ENCODE measurements around the gene CDCA4.
"Not testable (repeated sequence)": the region's sequence is repeated elsewhere in the genome, so short reads cannot be mapped to it uniquely, and the experiment has no call there.

The CDCA4 gene

DNA sequence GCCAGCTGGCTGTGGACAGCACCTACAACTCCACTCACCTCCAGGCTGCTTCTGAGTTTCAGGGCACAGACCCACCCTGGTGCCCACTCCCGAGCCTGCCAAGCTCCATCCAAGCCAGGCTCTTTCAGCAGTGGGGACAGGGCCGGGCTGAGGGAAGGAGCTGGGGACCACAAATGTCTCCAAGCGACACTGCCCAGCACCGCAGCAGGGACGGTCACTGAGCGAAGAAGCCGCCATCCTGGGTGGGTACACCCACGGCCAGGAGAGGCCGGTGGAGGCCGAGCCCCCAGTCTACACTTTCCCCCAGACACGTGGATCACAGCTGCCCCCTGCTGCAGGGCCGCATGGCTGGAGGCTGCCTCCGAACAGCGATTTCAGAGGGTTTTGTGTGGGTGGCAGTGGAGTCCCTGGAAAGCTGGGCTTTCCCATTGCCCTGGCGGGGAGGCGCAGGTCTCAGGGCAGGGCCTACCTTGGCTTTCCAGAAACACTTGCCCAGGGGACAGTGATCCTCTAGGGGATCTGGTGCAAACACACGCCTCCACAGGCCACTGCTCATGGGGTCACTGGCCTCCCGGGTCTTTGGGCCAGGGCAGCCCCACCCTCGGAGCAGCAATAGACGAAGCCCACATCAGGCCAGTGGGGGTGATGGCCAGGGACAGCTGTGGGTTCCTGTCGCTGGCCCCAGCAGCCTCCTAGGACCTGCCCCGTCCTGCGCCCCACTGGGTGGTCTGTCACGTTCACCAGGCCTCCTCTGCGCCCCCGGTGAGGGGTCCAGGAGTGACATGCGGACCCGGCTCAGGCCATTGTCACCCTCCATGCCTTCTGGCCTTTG is 45.6 kb upstream of the CDCA4 start:
- TF ChIP-seq, protein P1, sequence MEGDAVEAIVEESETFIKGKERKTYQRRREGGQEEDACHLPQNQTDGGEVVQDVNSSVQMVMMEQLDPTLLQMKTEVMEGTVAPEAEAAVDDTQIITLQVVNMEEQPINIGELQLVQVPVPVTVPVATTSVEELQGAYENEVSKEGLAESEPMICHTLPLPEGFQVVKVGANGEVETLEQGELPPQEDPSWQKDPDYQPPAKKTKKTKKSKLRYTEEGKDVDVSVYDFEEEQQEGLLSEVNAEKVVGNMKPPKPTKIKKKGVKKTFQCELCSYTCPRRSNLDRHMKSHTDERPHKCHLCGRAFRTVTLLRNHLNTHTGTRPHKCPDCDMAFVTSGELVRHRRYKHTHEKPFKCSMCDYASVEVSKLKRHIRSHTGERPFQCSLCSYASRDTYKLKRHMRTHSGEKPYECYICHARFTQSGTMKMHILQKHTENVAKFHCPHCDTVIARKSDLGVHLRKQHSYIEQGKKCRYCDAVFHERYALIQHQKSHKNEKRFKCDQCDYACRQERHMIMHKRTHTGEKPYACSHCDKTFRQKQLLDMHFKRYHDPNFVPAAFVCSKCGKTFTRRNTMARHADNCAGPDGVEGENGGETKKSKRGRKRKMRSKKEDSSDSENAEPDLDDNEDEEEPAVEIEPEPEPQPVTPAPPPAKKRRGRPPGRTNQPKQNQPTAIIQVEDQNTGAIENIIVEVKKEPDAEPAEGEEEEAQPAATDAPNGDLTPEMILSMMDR (IDR thresholded peaks at IDR 0.05; ENCODE audit: low read depth, low read length, missing control alignments) = no peak
- no peak for DNase-seq (ENCODE audit: low read depth)
- H3K4me3 ChIP-seq (ENCODE audit: low read depth, low read length) = no peak overlapping the region
- in situ Hi-C loops (cut with HindIII; ENCODE audit: low sequenced_read_pairs) = no loop called here

DNA sequence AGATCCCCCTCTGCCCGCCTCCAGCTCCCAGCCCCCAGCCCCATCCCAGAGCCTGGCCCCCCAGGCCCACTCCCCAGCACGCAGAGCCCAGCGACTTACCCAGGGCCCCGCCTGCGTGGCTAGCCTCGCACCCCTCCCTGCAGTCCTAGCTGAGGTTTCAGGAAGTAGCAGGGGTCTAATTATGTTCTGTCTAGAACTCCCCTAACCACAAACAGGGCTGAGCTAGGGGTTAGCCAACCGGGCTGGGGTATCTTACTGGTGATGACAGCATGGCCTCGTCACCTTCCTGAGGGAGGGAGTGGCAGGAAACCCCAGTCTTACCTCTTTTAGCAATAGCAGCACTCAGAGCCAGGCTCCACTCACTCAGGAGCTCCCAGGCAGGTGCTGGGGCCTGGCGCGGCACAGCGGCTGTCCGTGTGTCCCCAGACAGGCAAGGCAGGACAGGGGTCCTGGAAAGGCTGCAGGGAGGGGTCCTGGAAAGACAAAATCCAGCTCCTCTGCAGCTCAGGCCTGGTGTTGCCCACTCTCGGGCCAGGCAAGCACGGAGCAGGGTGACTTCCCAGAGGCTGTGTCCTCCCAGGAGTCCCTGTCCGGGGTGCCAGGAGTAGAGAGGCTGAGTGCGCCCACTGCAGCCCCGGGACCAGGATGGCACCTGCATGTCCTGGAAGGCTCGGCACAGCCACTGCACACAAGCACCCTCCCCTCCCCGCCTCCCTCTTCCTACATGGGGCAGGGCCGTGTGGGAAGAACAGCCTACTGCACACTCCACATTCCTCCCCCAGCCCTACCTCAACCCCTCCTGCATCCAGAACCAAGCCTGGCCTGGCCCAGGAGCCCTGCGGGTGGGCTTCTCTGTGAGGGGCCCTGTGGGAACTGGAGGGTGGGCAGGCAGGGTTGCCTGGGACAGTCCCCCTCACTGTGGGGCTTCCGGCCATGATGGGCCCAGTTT is 44.7 kb upstream of the CDCA4 start, which contains the start of gene GPR132:
TSS of gene GPR132 (minus strand) at position 151 of the 949 bp plus-strand sequence. CDS start 10,010 bp downstream, outside the sequence.
- in situ Hi-C loops (cut with HindIII; ENCODE audit: low sequenced_read_pairs) = no loop called here
- H3K4me3 ChIP-seq (ENCODE audit: low read depth, low read length) = no peak within 1 kb of the TSS

DNA sequence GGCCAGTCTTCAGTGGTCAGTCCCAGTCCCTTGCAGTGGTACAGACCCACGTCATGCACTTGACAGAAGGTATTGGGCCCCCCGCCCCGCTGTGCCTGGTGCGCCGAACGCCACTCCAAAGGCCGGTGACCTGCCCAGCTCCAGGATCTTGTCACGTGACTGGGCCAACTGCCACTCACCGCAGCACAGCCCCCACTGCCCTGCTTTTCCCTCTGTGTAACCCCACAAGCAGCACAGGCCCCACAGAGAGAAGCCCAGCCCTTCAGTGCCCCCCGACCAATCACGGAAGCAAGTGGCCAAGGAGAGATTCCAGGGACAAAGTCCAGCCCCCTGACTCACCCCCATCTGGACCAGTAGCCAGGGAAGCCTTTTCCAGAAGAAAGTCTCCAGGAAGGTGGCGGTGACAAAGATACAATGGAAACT is 43.8 kb upstream of the CDCA4 start:
- no peak overlapping the region for H3K4me3 ChIP-seq (ENCODE audit: low read depth, low read length)
- no peak for DNase-seq (ENCODE audit: low read depth)
- in situ Hi-C loops (cut with HindIII; ENCODE audit: low sequenced_read_pairs) = no loop called here
- TF ChIP-seq, protein P1 (IDR thresholded peaks at IDR 0.05; ENCODE audit: low read depth, low read length, missing control alignments) = no peak

More for the DNA sequence above, 44.7 kb upstream of the CDCA4 start, which contains the start of gene GPR132:
- DNase-seq (ENCODE audit: low read depth) = no peak
- TF ChIP-seq, protein P1 (IDR thresholded peaks at IDR 0.05; ENCODE audit: low read depth, low read length, missing control alignments) = no peak

DNA sequence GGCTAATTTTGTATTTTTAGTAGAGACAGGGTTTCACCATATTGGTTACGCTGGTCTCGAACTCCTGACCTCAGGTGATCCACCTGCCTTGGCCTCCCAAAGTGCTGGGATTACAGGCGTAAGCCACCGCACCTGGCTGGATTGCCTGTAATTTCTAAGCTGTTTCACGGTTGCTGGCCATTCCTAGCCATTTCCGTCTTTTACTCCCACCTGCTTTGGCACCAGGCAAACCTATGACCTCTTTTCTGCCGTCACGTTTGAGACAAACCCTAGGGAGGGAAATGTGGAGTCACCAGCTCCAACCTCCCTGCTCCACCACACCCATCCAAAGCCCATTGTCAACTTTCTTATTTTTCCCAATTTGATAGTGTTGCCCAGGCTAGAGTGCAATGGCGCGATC is 43.1 kb upstream of the CDCA4 start:
- no peak for DNase-seq (ENCODE audit: low read depth)
- in situ Hi-C loops (cut with HindIII; ENCODE audit: low sequenced_read_pairs) = no loop called here
- no peak overlapping the region for H3K4me3 ChIP-seq (ENCODE audit: low read depth, low read length)
- TF ChIP-seq, protein P1 (IDR thresholded peaks at IDR 0.05; ENCODE audit: low read depth, low read length, missing control alignments) = no peak

DNA sequence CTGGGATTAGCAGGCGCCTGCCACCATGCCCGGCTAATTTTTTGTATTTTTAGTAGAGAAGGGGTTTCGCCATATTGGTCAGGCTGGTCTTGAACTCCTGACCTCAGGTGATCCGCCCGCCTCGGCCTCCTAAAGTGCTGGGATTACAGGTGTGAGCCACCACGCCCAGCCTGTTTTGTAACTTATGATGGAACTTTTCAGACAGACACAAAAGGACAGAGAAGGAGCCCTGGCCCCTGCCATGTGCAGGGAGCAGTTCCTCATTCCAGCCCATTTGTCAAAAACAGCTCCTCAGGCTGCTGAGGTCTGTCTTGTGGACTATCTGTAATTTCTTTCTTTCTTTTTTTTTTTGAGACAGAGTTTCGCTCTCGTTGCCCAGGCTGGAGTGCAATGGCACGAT is 42.6 kb upstream of the CDCA4 start:
- not testable (repeated sequence) for DNase-seq (ENCODE audit: low read depth)

DNA sequence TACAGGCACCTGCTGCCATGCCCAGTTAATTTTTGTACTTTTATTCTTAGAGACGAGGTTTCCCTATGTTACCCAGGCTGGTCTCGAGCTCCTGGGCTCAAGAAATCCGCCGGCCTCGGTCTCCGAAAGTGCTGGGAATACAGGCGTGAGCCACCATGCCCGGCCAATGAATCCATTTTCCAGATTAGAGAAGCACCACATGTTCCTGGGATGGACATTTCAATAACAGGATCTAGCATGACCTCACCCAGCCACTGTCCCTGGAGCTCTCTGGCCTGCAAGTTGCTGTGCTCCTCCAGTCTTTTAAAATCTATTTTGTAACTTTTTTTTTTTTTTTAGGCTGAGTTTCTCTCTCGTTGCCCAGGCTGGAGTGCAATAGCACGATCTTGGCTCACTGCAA is 42.2 kb upstream of the CDCA4 start:
- in situ Hi-C loops (cut with HindIII; ENCODE audit: low sequenced_read_pairs) = no loop called here
- DNase-seq (ENCODE audit: low read depth) = no peak
- TF ChIP-seq, protein P1 (IDR thresholded peaks at IDR 0.05; ENCODE audit: low read depth, low read length, missing control alignments) = no peak
- H3K4me3 ChIP-seq (ENCODE audit: low read depth, low read length) = no peak overlapping the region

More for the DNA sequence above, 42.6 kb upstream of the CDCA4 start:
- H3K4me3 ChIP-seq (ENCODE audit: low read depth, low read length); in situ Hi-C loops (cut with HindIII; ENCODE audit: low sequenced_read_pairs): not testable (repeated sequence)

Measured in astrocyte of the cerebellum (primary cell).